ENCODE data around the gene WBP11. TPM values are rescaled to one million over a fixed set of nuclear protein-coding genes. Genes with fewer than 3 reads are reported as not detected.

The WBP11 gene
- total RNA-seq, 1 donor from 2014 or later: 86.3 TPM

GRCh38 chr12:14846042-14846587 is 42.8 kb upstream of the WBP11 start:
- no peak overlapping the region for H3K4me3 Mint-ChIP-seq
- H3K27me3 Mint-ChIP-seq: peaks cover 24% of the 10 kb centered on the region
- H3K9me3 Mint-ChIP-seq: no peaks in the 10 kb centered on the region
- no peak for TF ChIP-seq CTCF (conservative IDR thresholded peaks at IDR 0.05)
- no peak for DNase-seq (ENCODE audit: extremely low spot score, unreplicated experiment)
- H3K4me1 Mint-ChIP-seq (ENCODE audit: unreplicated experiment): peaks cover 21% of the 10 kb centered on the region
- H3K36me3 Mint-ChIP-seq: peaks cover 8% of the 10 kb centered on the region
- H3K27ac Mint-ChIP-seq: no peak overlapping the region

DNA sequence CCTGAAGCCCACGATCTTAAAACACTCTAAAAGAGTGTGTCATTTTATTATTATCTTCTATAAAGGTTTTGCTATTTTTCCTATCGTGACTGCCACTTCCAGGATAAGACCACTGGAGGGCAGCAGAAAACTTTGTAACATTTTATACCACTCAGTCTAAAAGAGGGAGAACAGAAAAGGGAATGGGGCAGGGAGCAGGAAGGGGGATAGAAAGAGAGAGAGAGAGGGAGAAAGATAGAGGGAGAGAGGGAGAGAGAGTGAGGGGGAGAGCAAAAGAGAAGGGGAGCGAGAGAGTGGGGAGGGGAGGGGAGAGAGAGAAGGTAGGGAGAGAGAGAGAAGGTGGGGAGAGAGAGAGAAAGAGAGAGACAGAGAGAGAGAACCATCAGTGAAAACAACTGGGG is 42.1 kb upstream of the WBP11 start:
- peaks cover under 1% of the 10 kb centered on the region for H3K36me3 Mint-ChIP-seq
- H3K4me1 Mint-ChIP-seq (ENCODE audit: unreplicated experiment): peaks cover 14% of the 10 kb centered on the region
- H3K27me3 Mint-ChIP-seq: peaks cover 20% of the 10 kb centered on the region
- H3K9me3 Mint-ChIP-seq: no peaks in the 10 kb centered on the region
- peak overlapping the region; percentile 22 for H3K27ac Mint-ChIP-seq
- DNase-seq (ENCODE audit: extremely low spot score, unreplicated experiment): no peak
- TF ChIP-seq CTCF (conservative IDR thresholded peaks at IDR 0.05): peak; percentile 86
- peak overlapping the region; percentile 27 for H3K4me3 Mint-ChIP-seq

- peaks cover 5% of the 10 kb centered on the region for H3K36me3 Mint-ChIP-seq
- peaks cover 17% of the 10 kb centered on the region for H3K27me3 Mint-ChIP-seq
- TF ChIP-seq CTCF (conservative IDR thresholded peaks at IDR 0.05): no peak
- H3K27ac Mint-ChIP-seq: no peak overlapping the region
- peaks cover 7% of the 10 kb centered on the region for H3K9me3 Mint-ChIP-seq
- H3K4me3 Mint-ChIP-seq: no peak overlapping the region
- peaks cover 10% of the 10 kb centered on the region for H3K4me1 Mint-ChIP-seq (ENCODE audit: unreplicated experiment)
- DNase-seq (ENCODE audit: extremely low spot score, unreplicated experiment): no peak
These were observed 41.1 kb upstream of the WBP11 start for GRCh38 chr12:14844401-14844800.

- peaks cover 10% of the 10 kb centered on the region for H3K9me3 Mint-ChIP-seq
- H3K27me3 Mint-ChIP-seq: peaks cover 13% of the 10 kb centered on the region
- no peak within 1 kb of the TSS for H3K27ac Mint-ChIP-seq
These were observed 40.2 kb upstream of the WBP11 start, which contains the start of gene ART4 for GRCh38 chr12:14843425-14843887. Gene ART4 (minus strand): TSS chr12:14843526. CDS start chr12:14843113, 413 bp downstream.

DNA sequence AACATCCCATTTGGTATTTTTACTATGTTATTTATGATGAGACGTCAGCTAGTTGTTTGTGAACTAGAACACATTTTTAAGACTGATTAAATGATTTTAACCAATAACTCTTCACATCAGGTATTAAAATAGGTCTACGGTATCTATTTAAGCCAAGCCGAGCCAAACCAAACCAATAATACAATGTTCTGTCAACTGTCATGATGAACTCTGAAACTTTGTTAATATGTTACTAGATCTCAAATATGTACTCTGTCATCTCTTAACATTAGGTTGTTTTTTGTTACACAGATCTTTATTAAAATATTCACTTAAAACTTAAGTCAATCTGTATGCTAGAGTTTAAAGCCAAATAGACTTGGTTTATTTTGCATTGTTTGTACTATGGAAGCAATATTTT is 39.0 kb upstream of the WBP11 start:
- H3K36me3 Mint-ChIP-seq: peaks cover 5% of the 10 kb centered on the region
- no peak overlapping the region for H3K4me3 Mint-ChIP-seq
- TF ChIP-seq CTCF (conservative IDR thresholded peaks at IDR 0.05): no peak
- peaks cover 5% of the 10 kb centered on the region for H3K27me3 Mint-ChIP-seq
- H3K27ac Mint-ChIP-seq: no peak overlapping the region
- peaks cover 10% of the 10 kb centered on the region for H3K9me3 Mint-ChIP-seq
- H3K4me1 Mint-ChIP-seq (ENCODE audit: unreplicated experiment): no peaks in the 10 kb centered on the region
- DNase-seq (ENCODE audit: extremely low spot score, unreplicated experiment): no peak

More at GRCh38 chr12:14843425-14843887, 40.2 kb upstream of the WBP11 start, which contains the start of gene ART4:
- Mint-ChIP-seq H3K4me3 (no peak within 1 kb of the TSS), H3K36me3 (peaks cover 5% of the 10 kb centered on the region), H3K4me1 (ENCODE audit: unreplicated experiment) (peaks cover 3% of the 10 kb centered on the region)
- TF ChIP-seq CTCF (conservative IDR thresholded peaks at IDR 0.05): no peak
- no peak for DNase-seq (ENCODE audit: extremely low spot score, unreplicated experiment)
